IMR-90 (cell line): Measurements from ENCODE around the gene SRGN. TPM values are rescaled to one million over a fixed set of nuclear protein-coding genes. Genes with fewer than 3 reads are reported as not detected.

Experiments used
- ATAC-seq: fragments of 200-7000 bp; cut with Tn5 transposase; 2 replicates; pipeline ENCODE4 v1.9.1; 2020; ENCODE audit warnings: low read depth, mild to moderate bottlenecking, moderate library complexity
- BruUV-seq: library from RNA; stranded (reverse); fragments of 400-500 nt; replicated peaks from 2 replicates; lab custom pipeline; 2021; lab: Mats Ljungman, UMichigan
- CTCF ChIA-PET: fragments of 300-600 bp; formaldehyde crosslinking; extraction: SDS; loops from one replicate; lab custom pipeline; 2021; ENCODE audit warnings: antibody characterized with exemption; lab: Yijun Ruan, JAX
- POLR2A ChIA-PET: fragments of 300-600 bp; sonication (Branson Sonifier 250); formaldehyde crosslinking; loops from one replicate; lab custom pipeline; 2022; ENCODE audit warnings: antibody characterized with exemption; ENCODE audit not compliant: unreplicated experiment; lab: Charles Lee
- DNase-seq: peaks from one replicate; pipeline ENCODE4 v3.0.0; 2013
- H2AFZ ChIP-seq: replicated peaks from 2 replicates; pipeline ENCODE3; 2013; ENCODE audit warnings: low read length, mild to moderate bottlenecking; ENCODE audit not compliant: poor library complexity
- H2AK5ac ChIP-seq: 2 replicates; pipeline ENCODE4 v1.6.1; 2013; ENCODE audit warnings: low read depth, low read length, inconsistent platforms
- H2AK9ac ChIP-seq: replicated peaks from 2 replicates; pipeline ENCODE3; 2013; ENCODE audit warnings: mild to moderate bottlenecking, low read depth, low read length, moderate library complexity; ENCODE audit not compliant: poor library complexity
- H2BK120ac ChIP-seq: 2 replicates; pipeline ENCODE4 v1.6.1; 2013; ENCODE audit warnings: low read depth, low read length, inconsistent platforms
- H2BK15ac ChIP-seq: 3 replicates; pipeline ENCODE4 v1.6.1; 2013; ENCODE audit warnings: low read depth, low read length, inconsistent platforms
- H2BK20ac ChIP-seq: 2 replicates; pipeline ENCODE4 v1.6.1; 2013; ENCODE audit warnings: low read depth, mild to moderate bottlenecking, inconsistent platforms, low read length, moderate library complexity
- H2BK5ac ChIP-seq: 2 replicates; pipeline ENCODE4 v1.6.1; 2013; ENCODE audit warnings: mild to moderate bottlenecking, low read depth, low read length, inconsistent platforms; ENCODE audit not compliant: poor library complexity, severe bottlenecking
- H3K14ac ChIP-seq: replicated peaks from 2 replicates; pipeline ENCODE4 v1.6.1; 2013; ENCODE audit warnings: low read depth, low read length, inconsistent platforms
- H3K18ac ChIP-seq: 2 replicates; pipeline ENCODE4 v1.6.1; 2013; ENCODE audit warnings: low read depth, low read length, control low read depth
- H3K23ac ChIP-seq: 2 replicates; pipeline ENCODE4 v1.6.1; 2013; ENCODE audit warnings: low read depth, low read length, inconsistent platforms
- H3K27ac ChIP-seq: 2 replicates; pipeline ENCODE4 v1.5.1; 2013; ENCODE audit warnings: mild to moderate bottlenecking, control low read depth, low read length; ENCODE audit not compliant: insufficient read depth
- H3K27me3 ChIP-seq: 2 replicates; pipeline ENCODE4 v1.6.1; 2013; ENCODE audit warnings: low read length; ENCODE audit not compliant: control insufficient read depth, insufficient read depth
- H3K36me3 ChIP-seq: 2 replicates; pipeline ENCODE4 v1.6.1; 2013; ENCODE audit warnings: low read length, mixed read lengths; ENCODE audit not compliant: control insufficient read depth, insufficient read depth
- H3K4ac ChIP-seq: 2 replicates; pipeline ENCODE4 v1.6.1; 2013; ENCODE audit warnings: low read depth, low read length, inconsistent platforms
- H3K4me1 ChIP-seq: 2 replicates; pipeline ENCODE4 v1.6.1; 2013; ENCODE audit warnings: low read length, mixed read lengths; ENCODE audit not compliant: control insufficient read depth, insufficient read depth
- H3K4me2 ChIP-seq: 2 replicates; pipeline ENCODE4 v1.6.1; 2013; ENCODE audit warnings: low read depth, mild to moderate bottlenecking, control low read depth, low read length, moderate library complexity
- H3K4me3 ChIP-seq: 2 replicates; pipeline ENCODE4 v1.5.1; 2013; ENCODE audit warnings: low read depth, mild to moderate bottlenecking, control low read depth, low read length, moderate library complexity; ENCODE audit not compliant: insufficient read depth
- H3K56ac ChIP-seq: 2 replicates; pipeline ENCODE4 v1.6.1; 2013; ENCODE audit warnings: low read length, inconsistent platforms; ENCODE audit not compliant: insufficient read depth; ENCODE audit errors: extremely low read depth
- H3K79me1 ChIP-seq, 2 experiments: 2 replicates each; pipeline ENCODE4 v1.6.1; 2013; ENCODE audit warnings: low read length in 2 of 2, inconsistent platforms in 1 of 2, low read depth in 1 of 2
- H3K9ac ChIP-seq: 2 replicates; pipeline ENCODE4 v1.6.1; 2013; ENCODE audit warnings: low read depth, low read length, control low read depth
- H3K9me1 ChIP-seq: 2 replicates; pipeline ENCODE4 v1.6.1; 2013; ENCODE audit warnings: low read length, inconsistent platforms; ENCODE audit not compliant: insufficient read depth
- H3K9me3 ChIP-seq: 2 replicates; pipeline ENCODE4 v1.6.1; 2013; ENCODE audit warnings: low read length; ENCODE audit not compliant: control insufficient read depth, insufficient read depth
- H4K20me1 ChIP-seq: 2 replicates; pipeline ENCODE4 v1.6.1; 2013; ENCODE audit warnings: low read length, inconsistent platforms; ENCODE audit not compliant: insufficient read depth
- H4K5ac ChIP-seq: 2 replicates; pipeline ENCODE4 v1.6.1; 2013; ENCODE audit warnings: mild to moderate bottlenecking, low read depth, low read length, control low read depth
- H4K8ac ChIP-seq, 2 experiments: 2 replicates each; pipeline ENCODE4 v1.6.1; 2013; ENCODE audit warnings: low read depth in 2 of 2, low read length in 2 of 2, control low read depth in 1 of 2, inconsistent platforms in 1 of 2
- H4K91ac ChIP-seq: 2 replicates; pipeline ENCODE4 v1.6.1; 2013; ENCODE audit warnings: low read depth, low read length, inconsistent platforms; ENCODE audit not compliant: insufficient read depth
- CEBPB ChIP-seq: IDR thresholded peaks from 2 replicates; pipeline ENCODE4 v1.6.1; 2012; ENCODE audit warnings: low read depth, low read length, improper control_type of control experiment
- CHD1 ChIP-seq: IDR thresholded peaks from 2 replicates; pipeline ENCODE4 v1.6.1; 2012; ENCODE audit warnings: low read depth, low read length, improper control_type of control experiment
- CTCF ChIP-seq: conservative IDR thresholded peaks from 2 replicates; pipeline ENCODE4 v1.5.1; 2012; ENCODE audit warnings: mild to moderate bottlenecking, low read depth, low read length, improper control_type of control experiment
- FOS ChIP-seq: fragments of 150-350 bp; IDR thresholded peaks from 2 replicates; pipeline ENCODE4 v1.6.1; 2016; ENCODE audit warnings: low read depth, low read length
- MAFK ChIP-seq: IDR thresholded peaks from 2 replicates; pipeline ENCODE4 v1.6.1; 2012; ENCODE audit warnings: low read depth, low read length, improper control_type of control experiment
- MAZ ChIP-seq: IDR thresholded peaks from 2 replicates; pipeline ENCODE4 v1.6.1; 2012; ENCODE audit warnings: low read depth, mild to moderate bottlenecking, low read length, improper control_type of control experiment, moderate library complexity, borderline replicate concordance
- MXI1 ChIP-seq: IDR thresholded peaks from 2 replicates; pipeline ENCODE4 v1.6.1; 2012; ENCODE audit warnings: low read depth, mild to moderate bottlenecking, low read length, moderate library complexity, borderline replicate concordance
- NFE2L2 ChIP-seq: fragments of 150-350 bp; IDR thresholded peaks from 2 replicates; pipeline ENCODE4 v1.6.1; 2016; ENCODE audit warnings: low read depth, mild to moderate bottlenecking, low read length
- POLR2A ChIP-seq: IDR thresholded peaks from 2 replicates; pipeline ENCODE4 v1.6.1; 2012; ENCODE audit warnings: mild to moderate bottlenecking, low read depth, low read length
- RCOR1 ChIP-seq: IDR thresholded peaks from 2 replicates; pipeline ENCODE4 v1.6.1; 2012; ENCODE audit warnings: mild to moderate bottlenecking, low read length, improper control_type of control experiment; ENCODE audit not compliant: insufficient replicate concordance
- RFX5 ChIP-seq: IDR thresholded peaks from 2 replicates; pipeline ENCODE4 v1.8.0; 2012; ENCODE audit warnings: low read depth, mild to moderate bottlenecking, low read length, moderate library complexity
- SMC3 ChIP-seq: fragments of 150-350 bp; IDR thresholded peaks from 2 replicates; pipeline ENCODE4 v1.6.1; 2016; ENCODE audit warnings: low read depth, mild to moderate bottlenecking, antibody characterized with exemption, low read length, moderate library complexity
- WGBS, 2 experiments: methylation state at CpG; one replicate each; pipeline versions ENCODE4 v1.1.5 to v1.1.7; 2013; ENCODE audit warnings: missing lambda C conversion rate in 2 of 2; ENCODE audit not compliant: insufficient read length in 1 of 2; ENCODE audit errors: extremely low coverage in 2 of 2; 5-methylcytosine and 5-hydroxymethylcytosine counted together
- dilution Hi-C: fragments of 300-500 bp; cut with HindIII; formaldehyde crosslinking; loops from one replicate; pipeline ENCODE4 v1.14.3; 2018; ENCODE audit warnings: low sequenced_read_pairs; ENCODE audit not compliant: unreplicated experiment
- in situ Hi-C: fragments of 300-500 bp; cut with MboI; formaldehyde crosslinking; loops from 3 replicates; pipeline ENCODE4 v1.14.3; 2019; ENCODE audit warnings: low sequenced_read_pairs, inconsistent platforms, mixed read lengths
- intact Hi-C: fragments of 100-400 bp; cut with micrococcal nuclease; formaldehyde crosslinking; loops from 2 replicates; pipeline ENCODE4 v1.10.0; 2022
- polyA plus RNA-seq, 3 experiments: library from polyadenylated mRNA; depleted of rRNA; stranded (reverse); fragments of >200 nt; gene quantifications; 2 replicates each; pipeline ENCODE4 v1.2.3, GENCODE V29; 2012; ENCODE audit warnings: low replicate concordance in 1 of 3
- total RNA-seq: library from RNA; depleted of rRNA; stranded (reverse); fragments of >200 nt; gene quantifications from 2 replicates; pipeline ENCODE4 v1.2.3, GENCODE V29; 2012

SRGN gene
- total and polyA plus RNA-seq, 2 of the 4 experiments (the other 2 are of a cell fraction), result 33.3 to 41.4 TPM

- DNase-seq, result peak; percentile 62
- no peak overlapping the region for H3K9ac ChIP-seq
- no peaks in the 10 kb centered on the region for H3K36me3 ChIP-seq
- no peak for TF ChIP-seq RFX5
- TF ChIP-seq MAZ, result no peak
- no peak for TF ChIP-seq MAFK
- TF ChIP-seq MXI1, result no peak
- TF ChIP-seq CEBPB, result peak; percentile 65
- no peak for TF ChIP-seq CHD1
- no peak for TF ChIP-seq CTCF
- no peak for TF ChIP-seq FOS
- TF ChIP-seq POLR2A, result no peak
- no peak for TF ChIP-seq RCOR1
- no peak for TF ChIP-seq SMC3
- 0 out of 2 replicates have a peak, but pooled peaks have one; percentile 5 for TF ChIP-seq NFE2L2
- peak overlapping the region; percentile 43 for H3K23ac ChIP-seq
- H4K8ac ChIP-seq, result 0 out of 4 replicates have a peak overlapping the region, but pooled peaks have one; percentile 14 to 40
- peaks cover 8% of the 10 kb centered on the region; the same call in 1 of the 2 replicates for H3K9me1 ChIP-seq
- no peak overlapping the region for H3K4me3 ChIP-seq
- no peaks in the 10 kb centered on the region for H4K20me1 ChIP-seq
- no peak overlapping the region for H2BK15ac ChIP-seq
- no peak overlapping the region for H2BK5ac ChIP-seq
- peak overlapping the region; percentile 17; the same call in 1 of the 2 replicates for H3K18ac ChIP-seq
- H3K27ac ChIP-seq, result no peak overlapping the region
- no peak overlapping the region for H3K56ac ChIP-seq
- peak overlapping the region; percentile 39; the same call in 1 of the 2 replicates for H2AK5ac ChIP-seq
- peaks cover 11% of the 10 kb centered on the region for H3K4me1 ChIP-seq
- ATAC-seq, result no peak
- no peak overlapping the region for H3K4ac ChIP-seq
- H3K79me1 ChIP-seq, result no peaks in the 10 kb centered on the region
- peak overlapping the region; percentile 20; the same call in 1 of the 2 replicates for H2BK20ac ChIP-seq
- in situ Hi-C loops (no loop called here), intact Hi-C loops (loop anchor here (5.0 kb wide), 1 partner anchor 33 kb away; no protein-coding TSS in a partner anchor), dilution Hi-C loops (no loop called here)
- H2BK120ac ChIP-seq, result no peak overlapping the region
- H2AK9ac ChIP-seq, result peak overlapping the region; percentile 1
- H4K91ac ChIP-seq, result no peak overlapping the region
- 83% methylated on average over 1 of the region's 6 CpGs; no CpG with 5 or more reads in 1 of the 2 experiments for WGBS, 2 experiments
- ChIA-PET POLR2A (interaction anchor here (0.7 kb wide), 1 partner anchor 28 kb away, joined by 8 read pairs; no protein-coding TSS in a partner anchor), CTCF (interaction anchor here (0.6 kb wide), 1 partner anchor 49 kb away, joined by 3 read pairs; no protein-coding TSS in a partner anchor)
- no peak overlapping the region for H4K5ac ChIP-seq
- peak overlapping the region; percentile 61 for H2AFZ ChIP-seq
- H3K27me3 ChIP-seq, result no peaks in the 10 kb centered on the region
- H3K14ac ChIP-seq, result no peak overlapping the region
- no TSS peak for BruUV-seq
- H3K9me3 ChIP-seq, result no peaks in the 10 kb centered on the region
- H3K4me2 ChIP-seq, result no peak overlapping the region
Measured at GRCh38 chr10:69045441-69046300, 42.2 kb upstream of the SRGN start.
